ENCODE data around the gene CA11. TPM values are rescaled to one million over a fixed set of nuclear protein-coding genes. Genes with fewer than 3 reads are reported as not detected.

CA11 gene
- total RNA-seq, 1 experiment from 2014 or later: 5.1 TPM

- DNase-seq (ENCODE audit: low read depth, low spot score): no peak
- in situ Hi-C loops (cut with HindIII; ENCODE audit: low pct_unique_long_range_greater_than_20kb, low sequenced_read_pairs): no loop called here
Observed at GRCh38 chr19:48607359-48607755, 38.6 kb downstream of the CA11 start.

GRCh38 chr19:48606463-48607358, 39.3 kb downstream of the CA11 start, which contains the start of gene SPACA4:
Gene SPACA4, plus strand, starts transcription at chr19:48606742. Its CDS starts 237 bp downstream, at chr19:48606979.
- DNase-seq (ENCODE audit: low read depth, low spot score): no peak

GRCh38 chr19:48603850-48604249, 42.1 kb downstream of the CA11 start:
- DNase-seq (ENCODE audit: low read depth, low spot score): no peak
- in situ Hi-C loops (cut with HindIII; ENCODE audit: low pct_unique_long_range_greater_than_20kb, low sequenced_read_pairs): no loop called here

More at GRCh38 chr19:48606463-48607358, 39.3 kb downstream of the CA11 start, which contains the start of gene SPACA4:
- in situ Hi-C loops (cut with HindIII; ENCODE audit: low pct_unique_long_range_greater_than_20kb, low sequenced_read_pairs): no loop called here

- no peak for DNase-seq (ENCODE audit: low read depth, low spot score)
- in situ Hi-C loops (cut with HindIII; ENCODE audit: low pct_unique_long_range_greater_than_20kb, low sequenced_read_pairs): no loop called here
Observed at GRCh38 chr19:48603449-48603848, 42.5 kb downstream of the CA11 start.

GRCh38 chr19:48603001-48603400, 43.0 kb downstream of the CA11 start:
- in situ Hi-C loops (cut with HindIII; ENCODE audit: low pct_unique_long_range_greater_than_20kb, low sequenced_read_pairs): no loop called here
- no peak for DNase-seq (ENCODE audit: low read depth, low spot score)

GRCh38 chr19:48600679-48601417, 45.1 kb downstream of the CA11 start:
- in situ Hi-C loops (cut with HindIII; ENCODE audit: low pct_unique_long_range_greater_than_20kb, low sequenced_read_pairs): no loop called here
- DNase-seq (ENCODE audit: low read depth, low spot score): no peak

GRCh38 chr19:48598996-48599700, 46.8 kb downstream of the CA11 start:
- DNase-seq (ENCODE audit: low read depth, low spot score): no peak
- in situ Hi-C loops (cut with HindIII; ENCODE audit: low pct_unique_long_range_greater_than_20kb, low sequenced_read_pairs): no loop called here

- DNase-seq (ENCODE audit: low read depth, low spot score): no peak
- in situ Hi-C loops (cut with HindIII; ENCODE audit: low pct_unique_long_range_greater_than_20kb, low sequenced_read_pairs): no loop called here
Observed at GRCh38 chr19:48596679-48597465, 49.1 kb downstream of the CA11 start.

- in situ Hi-C loops (cut with HindIII; ENCODE audit: low pct_unique_long_range_greater_than_20kb, low sequenced_read_pairs): no loop called here
- DNase-seq (ENCODE audit: low read depth, low spot score): no peak
Observed at GRCh38 chr19:48596237-48596636, 49.8 kb downstream of the CA11 start.

- no peak for DNase-seq (ENCODE audit: low read depth, low spot score)
- in situ Hi-C loops (cut with HindIII; ENCODE audit: low pct_unique_long_range_greater_than_20kb, low sequenced_read_pairs): no loop called here
Observed at GRCh38 chr19:48595833-48596232, 50.2 kb downstream of the CA11 start.

GRCh38 chr19:48595171-48595570, 50.8 kb downstream of the CA11 start:
- in situ Hi-C loops (cut with HindIII; ENCODE audit: low pct_unique_long_range_greater_than_20kb, low sequenced_read_pairs): no loop called here
- no peak for DNase-seq (ENCODE audit: low read depth, low spot score)

- DNase-seq (ENCODE audit: low read depth, low spot score): no peak
- in situ Hi-C loops (cut with HindIII; ENCODE audit: low pct_unique_long_range_greater_than_20kb, low sequenced_read_pairs): no loop called here
Observed at GRCh38 chr19:48591021-48591420, 55.0 kb downstream of the CA11 start.

- in situ Hi-C loops (cut with HindIII; ENCODE audit: low pct_unique_long_range_greater_than_20kb, low sequenced_read_pairs): no loop called here
- peak; percentile 86 for DNase-seq (ENCODE audit: low read depth, low spot score)
Observed at GRCh38 chr19:48588670-48589401, 57.2 kb downstream of the CA11 start.

All from SK-MEL-5 (cell line).